Naive B cell (primary cell): ENCODE results near the gene ATOH1. TPM values are rescaled to one million over a fixed set of nuclear protein-coding genes. Genes with fewer than 3 reads are reported as not detected.

Source experiments
- ATAC-seq, 2 donors: fragments of 150-1000 bp; cut with Tn5 transposase; 2 replicates each; pipeline ENCODE4 v1.10.0; 2021; ENCODE audit warnings: low read depth in 2 of 2, mild to moderate bottlenecking in 2 of 2, moderate library complexity in 2 of 2
- DNase-seq: peaks from one replicate; pipeline ENCODE4 v3.0.0; 2022
- H3K27ac Mint-ChIP-seq, 6 donors: one replicate each; pipeline ENCODE4 v1.8.0; 2020 to 2022; ENCODE audit warnings: mild to moderate bottlenecking in 6 of 6, mixed read lengths in 6 of 6, moderate library complexity in 5 of 6, inconsistent platforms in 2 of 6
- H3K27me3 Mint-ChIP-seq, 3 donors: one replicate each; pipeline ENCODE4 v1.8.0; 2021 to 2022; ENCODE audit warnings: mixed read lengths in 3 of 3, mild to moderate bottlenecking in 1 of 3
- H3K36me3 Mint-ChIP-seq, 2 donors: one replicate each; pipeline ENCODE4 v1.8.0; 2020 to 2022; ENCODE audit warnings: mixed read lengths in 2 of 2, inconsistent platforms in 1 of 2, mild to moderate bottlenecking in 1 of 2
- H3K4me1 Mint-ChIP-seq, 3 donors: one replicate each; pipeline ENCODE4 v1.8.0; 2020 to 2022; ENCODE audit warnings: mixed read lengths in 3 of 3, inconsistent platforms in 1 of 3, mild to moderate bottlenecking in 1 of 3, moderate library complexity in 1 of 3
- H3K4me3 Mint-ChIP-seq, 8 donors: one replicate each; pipeline ENCODE4 v1.8.0; 2020 to 2022; ENCODE audit warnings: mild to moderate bottlenecking in 8 of 8, mixed read lengths in 8 of 8, moderate library complexity in 8 of 8, inconsistent platforms in 2 of 8
- H3K9me3 Mint-ChIP-seq, 7 donors: one replicate each; pipeline ENCODE4 v1.8.0; 2020 to 2022; ENCODE audit warnings: mixed read lengths in 7 of 7, mild to moderate bottlenecking in 5 of 7, inconsistent platforms in 2 of 7, moderate library complexity in 1 of 7
- polyA plus RNA-seq, 6 donors: library from polyadenylated mRNA; unstranded; fragments of 300-500 nt; fragmentation: Illumina TruSeq; gene quantifications; one replicate each; pipeline ENCODE4 v1.2.3, GENCODE V29; 2021; ENCODE audit warnings: low read depth in 6 of 6

ATOH1 gene
- polyA plus RNA-seq = not detected

- peaks cover 5 to 14% of the 10 kb centered on the region in 2 donors for H3K36me3 Mint-ChIP-seq
- ATAC-seq (no peak), DNase-seq (no peak)
- peaks cover 5 to 17% (median 9%) of the 10 kb centered on the region in 3 donors for H3K4me1 Mint-ChIP-seq
- peak within 1 kb of the TSS in 5 of 8 donors; percentile 46 to 80 (median 65) for H3K4me3 Mint-ChIP-seq
- H3K27ac Mint-ChIP-seq = no peak within 1 kb of the TSS
- peaks cover 0 to 19% (median 6%) of the 10 kb centered on the region in 7 donors for H3K9me3 Mint-ChIP-seq
- peaks cover 67 to 70% (median 69%) of the 10 kb centered on the region in 3 donors for H3K27me3 Mint-ChIP-seq
Measured at GRCh38 chr4:93828332-93828994, at the start of gene ATOH1. ATOH1 (plus strand) TSS chr4:93828753; CDS start chr4:93828927, 174 bp downstream.

- no peak overlapping the region for H3K4me3 Mint-ChIP-seq
- no peak for DNase-seq
- no peak overlapping the region for H3K27ac Mint-ChIP-seq
- no peaks in the 10 kb centered on the region for H3K36me3 Mint-ChIP-seq
- H3K27me3 Mint-ChIP-seq = peaks cover 0 to 7% (median 5%) of the 10 kb centered on the region in 3 donors
- no peaks in the 10 kb centered on the region for H3K4me1 Mint-ChIP-seq
- ATAC-seq = no peak
- H3K9me3 Mint-ChIP-seq = peaks cover 0 to 4% (median 0%) of the 10 kb centered on the region in 7 donors
Measured at GRCh38 chr4:93779228-93779627, 49.3 kb upstream of the ATOH1 start.

GRCh38 chr4:93780080-93780479 is 48.5 kb upstream of the ATOH1 start:
- Mint-ChIP-seq H3K4me1 (no peaks in the 10 kb centered on the region), H3K9me3 (peaks cover 0 to 4% (median 0%) of the 10 kb centered on the region in 7 donors), H3K4me3 (no peak overlapping the region), H3K27me3 (peaks cover 0 to 7% (median 5%) of the 10 kb centered on the region in 3 donors), H3K36me3 (no peaks in the 10 kb centered on the region), H3K27ac (no peak overlapping the region)
- no peak for DNase-seq
- ATAC-seq = no peak

- Mint-ChIP-seq H3K4me1 (no peaks in the 10 kb centered on the region), H3K9me3 (peaks cover 0 to 4% (median 0%) of the 10 kb centered on the region in 7 donors), H3K36me3 (no peaks in the 10 kb centered on the region), H3K27ac (no peak overlapping the region), H3K4me3 (no peak overlapping the region), H3K27me3 (peaks cover 0 to 7% (median 5%) of the 10 kb centered on the region in 3 donors)
- no peak for DNase-seq
- no peak for ATAC-seq
Measured at GRCh38 chr4:93781198-93781597, 47.4 kb upstream of the ATOH1 start.

GRCh38 chr4:93786149-93786548 is 42.4 kb upstream of the ATOH1 start:
- ATAC-seq = no peak
- H3K9me3 Mint-ChIP-seq = peaks cover 0 to 2% (median 0%) of the 10 kb centered on the region in 7 donors
- peaks cover 0 to 4% (median 0%) of the 10 kb centered on the region in 3 donors for H3K27me3 Mint-ChIP-seq

GRCh38 chr4:93788712-93789111 is 39.8 kb upstream of the ATOH1 start:
- Mint-ChIP-seq H3K36me3 (no peaks in the 10 kb centered on the region), H3K27ac (no peak overlapping the region), H3K4me1 (no peaks in the 10 kb centered on the region), H3K27me3 (peaks cover 0 to 7% (median 0%) of the 10 kb centered on the region in 3 donors), H3K9me3 (peaks cover 0 to 2% (median 0%) of the 10 kb centered on the region in 7 donors), H3K4me3 (no peak overlapping the region)
- no peak for ATAC-seq
- DNase-seq = no peak

More at GRCh38 chr4:93786149-93786548, 42.4 kb upstream of the ATOH1 start:
- Mint-ChIP-seq H3K4me1 (no peaks in the 10 kb centered on the region), H3K4me3 (no peak overlapping the region), H3K27ac (no peak overlapping the region), H3K36me3 (no peaks in the 10 kb centered on the region)
- no peak for DNase-seq

GRCh38 chr4:93791570-93792195 is 36.9 kb upstream of the ATOH1 start:
- no peak for DNase-seq
- Mint-ChIP-seq H3K36me3 (no peaks in the 10 kb centered on the region), H3K27me3 (peaks cover 0 to 11% (median 0%) of the 10 kb centered on the region in 3 donors), H3K4me1 (no peaks in the 10 kb centered on the region), H3K4me3 (no peak overlapping the region), H3K27ac (no peak overlapping the region), H3K9me3 (peaks cover 0 to 2% (median 0%) of the 10 kb centered on the region in 7 donors)
- no peak for ATAC-seq

- ATAC-seq (no peak), DNase-seq (no peak)
- Mint-ChIP-seq H3K4me1 (no peaks in the 10 kb centered on the region), H3K27ac (peak overlapping the region in 1 of 6 donors; percentile 66), H3K27me3 (peaks cover 0 to 6% (median 0%) of the 10 kb centered on the region in 3 donors), H3K4me3 (no peak overlapping the region), H3K36me3 (no peaks in the 10 kb centered on the region), H3K9me3 (no peaks in the 10 kb centered on the region)
Measured at GRCh38 chr4:93802045-93802444, 26.5 kb upstream of the ATOH1 start.

GRCh38 chr4:93809773-93810172 is 18.8 kb upstream of the ATOH1 start:
- no peaks in the 10 kb centered on the region for H3K36me3 Mint-ChIP-seq
- no peak for DNase-seq
- no peak overlapping the region for H3K4me3 Mint-ChIP-seq
- H3K27ac Mint-ChIP-seq = no peak overlapping the region
- H3K4me1 Mint-ChIP-seq = no peaks in the 10 kb centered on the region
- peaks cover 0 to 12% (median 4%) of the 10 kb centered on the region in 7 donors for H3K9me3 Mint-ChIP-seq
- ATAC-seq = no peak
- no peaks in the 10 kb centered on the region for H3K27me3 Mint-ChIP-seq

GRCh38 chr4:93810340-93810992 is 18.1 kb upstream of the ATOH1 start:
- peaks cover 0 to 16% (median 4%) of the 10 kb centered on the region in 7 donors for H3K9me3 Mint-ChIP-seq
- no peak overlapping the region for H3K27ac Mint-ChIP-seq
- DNase-seq = no peak
- H3K36me3 Mint-ChIP-seq = no peaks in the 10 kb centered on the region
- H3K4me1 Mint-ChIP-seq = no peaks in the 10 kb centered on the region
- ATAC-seq = no peak
- H3K4me3 Mint-ChIP-seq = no peak overlapping the region
- H3K27me3 Mint-ChIP-seq = no peaks in the 10 kb centered on the region

GRCh38 chr4:93813092-93813491 is 15.5 kb upstream of the ATOH1 start:
- peaks cover 0 to 15% (median 6%) of the 10 kb centered on the region in 7 donors for H3K9me3 Mint-ChIP-seq
- no peaks in the 10 kb centered on the region for H3K36me3 Mint-ChIP-seq
- H3K4me3 Mint-ChIP-seq = no peak overlapping the region
- DNase-seq (no peak), ATAC-seq (no peak)
- H3K27me3 Mint-ChIP-seq = peaks cover 0 to 9% (median 0%) of the 10 kb centered on the region in 3 donors
- H3K4me1 Mint-ChIP-seq = no peaks in the 10 kb centered on the region
- no peak overlapping the region for H3K27ac Mint-ChIP-seq

- peaks cover 5 to 14% (median 6%) of the 10 kb centered on the region in 3 donors for H3K27me3 Mint-ChIP-seq
- H3K36me3 Mint-ChIP-seq = no peaks in the 10 kb centered on the region
- no peak overlapping the region for H3K27ac Mint-ChIP-seq
- no peak overlapping the region for H3K4me3 Mint-ChIP-seq
- DNase-seq = no peak
- no peaks in the 10 kb centered on the region for H3K4me1 Mint-ChIP-seq
- peaks cover 0 to 14% (median 4%) of the 10 kb centered on the region in 7 donors for H3K9me3 Mint-ChIP-seq
- no peak for ATAC-seq
Measured at GRCh38 chr4:93814141-93814540, 14.4 kb upstream of the ATOH1 start.

- peak overlapping the region in 1 of 6 donors; percentile 68 for H3K27ac Mint-ChIP-seq
- H3K4me1 Mint-ChIP-seq = no peaks in the 10 kb centered on the region
- no peaks in the 10 kb centered on the region for H3K36me3 Mint-ChIP-seq
- no peak overlapping the region for H3K4me3 Mint-ChIP-seq
- no peak for ATAC-seq
- peaks cover 6 to 15% (median 7%) of the 10 kb centered on the region in 3 donors for H3K27me3 Mint-ChIP-seq
- peaks cover 0 to 14% (median 4%) of the 10 kb centered on the region in 7 donors for H3K9me3 Mint-ChIP-seq
- no peak for DNase-seq
Measured at GRCh38 chr4:93814722-93815121, 13.8 kb upstream of the ATOH1 start.
